HG03135 (cell line): ENCODE results near the gene PIEZO1.
"Not testable (repeated sequence)": the region's sequence is repeated elsewhere in the genome, so short reads cannot be mapped to it uniquely, and the experiment has no call there.

Source experiments
- ATAC-seq: cut with Tn5 transposase; IDR thresholded peaks from one replicate; pipeline ENCODE4 v1.9.1; 2021; ENCODE audit warnings: mild to moderate bottlenecking, moderate library complexity; ENCODE audit not compliant: unreplicated experiment

Gene PIEZO1

DNA sequence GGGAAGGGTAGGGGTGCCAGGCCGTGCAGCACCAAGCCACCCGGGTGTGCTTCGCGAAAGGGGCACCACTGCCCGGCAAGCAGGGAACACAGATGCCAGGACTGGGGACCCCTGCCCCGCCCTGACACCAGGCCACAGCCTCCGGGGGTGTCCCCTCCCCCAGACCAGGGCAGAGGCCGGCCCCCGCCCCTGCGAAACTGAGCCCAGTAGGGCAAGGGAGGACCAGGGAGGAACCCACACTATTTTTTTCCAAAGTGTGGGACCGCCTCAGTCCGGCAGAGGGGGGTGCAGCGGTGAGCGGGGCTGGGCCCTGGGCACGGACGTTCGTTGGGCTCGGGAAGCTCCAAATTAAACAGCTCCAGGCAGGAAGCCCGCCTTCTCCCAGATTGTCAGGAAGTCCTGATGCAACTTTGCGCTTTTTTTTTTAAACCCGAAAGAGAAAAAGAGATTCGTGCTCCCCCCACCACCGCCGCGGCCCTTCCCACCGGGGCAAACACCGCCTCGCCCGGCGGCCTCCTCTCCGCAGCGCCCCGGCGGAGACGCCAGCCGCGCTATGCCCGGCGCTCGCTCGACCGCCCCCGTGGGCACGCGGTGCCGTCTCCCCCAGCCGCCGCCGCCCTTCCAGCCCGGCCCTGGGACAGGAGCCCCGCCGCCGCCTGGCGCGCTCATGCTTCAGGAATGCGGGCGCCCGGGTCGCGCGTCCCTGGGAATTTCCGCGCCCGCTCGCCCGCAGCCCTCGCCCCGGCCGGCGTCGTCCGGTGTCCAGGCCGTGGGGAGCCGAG lies 755 bp downstream of the PIEZO1 start:
- no peak for ATAC-seq

DNA sequence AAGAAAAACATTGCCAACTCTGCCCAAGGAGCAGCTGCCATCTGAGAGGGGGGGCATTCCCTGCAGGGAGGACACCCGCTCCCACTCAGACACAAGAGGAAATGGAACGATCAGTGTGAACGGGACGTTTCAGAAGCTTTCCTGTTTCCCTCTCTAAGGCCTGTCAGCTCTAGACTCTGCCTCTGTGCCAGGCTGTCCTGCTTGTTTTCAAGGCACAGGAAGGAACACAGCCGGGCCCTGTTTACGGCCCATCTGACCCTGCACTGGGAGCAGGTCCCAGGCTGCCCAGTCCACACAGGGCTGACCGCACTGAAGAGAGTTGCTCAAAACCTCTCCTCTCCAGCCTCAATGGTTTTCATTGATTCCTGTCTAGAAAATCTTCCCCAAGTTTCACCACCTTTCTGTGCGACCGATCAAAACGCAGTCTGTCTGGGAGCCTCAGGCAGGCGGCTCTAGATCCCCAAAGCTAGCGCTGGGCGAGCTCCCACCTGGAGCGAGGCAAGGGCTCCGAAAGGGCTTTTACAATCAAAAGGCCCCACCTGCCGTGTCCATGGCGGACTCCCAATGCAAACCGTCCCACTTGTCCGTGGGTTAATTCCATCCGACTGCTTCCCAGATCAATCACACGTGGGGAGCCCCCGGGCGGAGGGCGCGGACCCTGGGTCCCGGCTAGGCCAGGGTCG lies 1.5 kb downstream of the PIEZO1 start:
- no peak for ATAC-seq

DNA sequence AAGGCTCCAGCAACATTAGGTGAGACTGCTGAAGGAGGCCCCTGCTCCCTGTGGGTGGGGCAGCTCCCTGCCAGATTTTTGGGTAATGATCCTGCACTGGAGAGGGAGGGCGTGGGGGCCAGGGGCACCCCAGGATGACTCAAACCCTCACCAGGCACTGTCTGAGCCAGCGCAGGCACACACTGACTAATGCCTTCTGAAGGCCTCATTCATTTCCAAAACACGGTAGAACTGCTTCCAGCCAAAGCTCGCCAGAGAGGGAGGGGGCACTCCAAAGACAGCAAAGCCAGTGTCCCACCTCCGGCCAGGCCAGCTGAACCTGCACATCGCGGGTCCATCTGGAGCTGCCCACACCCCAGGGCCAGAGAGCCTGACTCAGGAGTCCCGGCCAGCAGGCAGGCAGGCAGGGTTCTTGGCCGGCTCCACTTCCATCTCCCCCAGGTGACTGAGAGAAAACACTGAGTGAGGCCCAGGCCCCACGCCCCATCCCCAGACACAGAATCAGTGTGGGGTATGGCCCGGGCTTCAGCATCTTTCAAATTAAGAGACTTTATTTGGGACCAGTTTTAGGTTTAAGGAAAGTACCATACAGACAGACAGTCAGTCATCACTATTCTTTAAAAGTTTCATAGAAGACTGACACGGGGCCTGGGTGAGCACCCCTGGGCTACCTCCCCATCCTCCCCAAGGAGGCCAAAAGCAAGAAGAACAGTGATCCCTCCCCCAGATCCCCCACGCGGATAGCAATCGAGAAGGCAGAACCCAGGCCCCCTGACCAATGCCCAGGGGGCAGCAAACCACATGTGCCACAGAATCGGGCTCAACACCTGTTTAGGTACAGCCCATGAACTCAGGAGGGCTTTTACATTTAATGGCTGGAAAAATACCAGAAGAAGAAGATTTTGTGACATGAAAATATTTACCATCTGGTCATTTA lies 2.3 kb downstream of the PIEZO1 start:
- no peak for ATAC-seq

DNA sequence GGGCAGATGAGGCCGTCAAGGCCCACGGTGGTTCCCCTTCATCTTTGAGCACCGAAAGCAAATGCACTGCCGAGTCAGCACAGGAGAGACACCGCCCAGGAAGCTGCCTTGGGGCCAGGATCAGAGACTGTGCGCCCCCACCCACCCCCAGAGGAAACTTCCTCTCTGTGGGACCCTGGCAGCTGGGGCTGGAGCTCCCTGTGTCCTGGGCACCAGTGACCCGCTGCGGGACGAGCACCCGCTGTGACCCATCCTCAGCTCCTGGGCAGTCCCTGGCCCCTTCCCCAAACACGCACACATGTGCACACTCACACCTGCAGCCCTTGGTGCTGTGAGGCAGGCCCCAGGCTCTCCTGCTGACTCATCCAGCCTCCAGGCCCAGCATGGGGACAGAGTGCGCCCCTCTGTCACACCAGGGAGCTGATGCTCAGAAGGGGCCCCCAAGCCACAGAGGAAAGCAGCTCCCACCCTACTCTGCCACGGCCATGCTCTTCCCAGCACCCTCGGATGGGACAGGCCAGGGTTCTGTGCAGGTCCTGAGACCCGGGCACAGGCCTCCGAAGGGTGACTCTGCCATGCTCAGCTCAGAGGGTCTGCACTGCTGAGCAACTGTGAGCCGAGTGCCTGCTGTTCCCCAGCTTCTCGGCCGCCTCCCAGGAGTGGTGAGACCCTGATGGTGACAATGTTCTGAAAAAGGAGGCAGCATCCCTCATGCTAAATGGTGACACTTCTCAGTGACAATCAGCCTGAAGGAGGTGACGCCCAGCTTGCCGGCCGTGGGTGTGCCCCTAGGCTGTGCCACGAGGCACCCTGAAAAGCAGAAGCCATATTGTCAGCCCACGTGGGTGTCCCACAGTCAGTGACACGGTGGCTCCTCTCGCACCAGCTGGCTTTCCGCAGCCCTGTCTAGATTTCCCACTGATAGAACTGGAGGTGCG lies 3.6 kb downstream of the PIEZO1 start:
- ATAC-seq: no peak

DNA sequence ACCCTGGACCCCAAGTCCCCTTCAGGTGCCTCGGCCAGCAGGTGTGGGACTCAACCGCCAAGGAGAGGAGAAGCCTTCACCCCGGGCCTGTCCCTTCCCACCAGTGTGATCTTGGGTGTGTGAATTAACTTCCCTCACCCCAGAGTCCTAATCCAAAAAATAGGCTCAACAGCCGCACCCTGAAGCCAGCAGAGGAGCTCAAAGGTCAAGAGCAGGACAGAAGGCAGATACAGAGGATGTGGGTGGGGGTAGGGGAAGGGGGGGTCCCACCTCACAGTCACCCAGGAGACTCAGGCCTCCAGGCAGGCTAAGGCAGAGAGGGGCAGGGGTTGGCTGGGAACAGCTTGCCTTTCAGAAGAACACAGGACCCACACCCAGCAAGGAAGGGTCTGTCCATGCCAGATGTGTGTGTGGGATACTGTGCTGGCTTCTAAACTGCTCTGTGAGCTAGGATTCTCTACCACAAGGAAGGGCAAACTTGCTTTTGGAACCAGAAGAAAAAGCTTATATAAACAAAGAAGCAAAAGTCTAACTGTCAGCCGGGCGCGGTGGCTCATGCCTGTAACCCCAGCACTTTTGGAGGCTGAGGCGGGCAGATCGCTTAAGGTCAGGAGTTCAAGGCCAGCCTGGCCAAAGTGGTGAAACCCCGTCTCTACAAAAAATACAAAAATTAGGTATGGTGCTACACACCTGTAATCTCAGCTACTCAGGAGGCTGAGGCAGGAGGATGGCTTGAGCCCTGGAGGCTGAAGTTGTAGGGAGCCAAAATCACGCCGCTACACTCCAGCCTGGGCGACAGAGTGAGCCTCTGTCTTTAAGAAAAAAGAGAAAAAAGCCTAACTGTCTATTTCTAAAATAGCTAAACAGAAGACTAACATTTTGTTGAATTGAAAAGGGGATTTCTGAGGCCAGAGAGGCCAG lies 4.6 kb downstream of the PIEZO1 start:
- ATAC-seq: no peak

DNA sequence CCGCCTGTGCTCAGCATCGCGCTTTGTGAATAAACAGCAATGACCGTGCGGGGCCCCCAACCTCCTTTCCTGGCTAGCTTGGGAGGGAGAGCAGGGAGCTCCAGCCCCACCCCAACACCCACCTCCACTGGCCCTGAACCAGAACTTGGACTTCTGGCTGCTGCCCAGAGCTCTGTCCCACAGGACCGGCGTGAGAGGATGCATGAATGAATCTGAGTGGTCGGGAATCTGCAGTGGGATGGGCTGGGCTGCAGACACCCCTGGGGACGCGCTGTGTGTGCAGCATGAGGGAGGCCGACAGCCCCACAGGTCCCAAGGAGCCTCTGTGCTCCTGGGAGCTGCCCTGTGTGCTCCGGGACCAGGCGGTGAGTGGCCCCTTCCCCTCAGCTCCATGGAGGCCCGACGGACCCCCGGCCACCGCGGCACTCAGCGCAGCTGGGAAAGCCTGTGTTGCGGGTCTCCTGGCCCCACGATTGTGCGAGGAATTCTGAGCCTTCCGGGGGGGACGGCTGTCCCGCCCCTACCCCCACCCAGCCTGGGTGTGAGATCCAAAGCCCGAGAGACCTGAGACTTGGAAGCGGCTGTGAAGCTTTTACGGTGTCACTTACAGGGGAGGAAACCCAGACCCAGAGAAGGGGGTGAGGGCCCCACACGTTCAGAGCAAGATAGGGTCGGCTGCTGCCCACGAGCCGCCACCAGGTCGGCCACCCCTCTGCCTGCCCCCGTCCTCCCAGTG lies 5.4 kb downstream of the PIEZO1 start:
- no peak for ATAC-seq

DNA sequence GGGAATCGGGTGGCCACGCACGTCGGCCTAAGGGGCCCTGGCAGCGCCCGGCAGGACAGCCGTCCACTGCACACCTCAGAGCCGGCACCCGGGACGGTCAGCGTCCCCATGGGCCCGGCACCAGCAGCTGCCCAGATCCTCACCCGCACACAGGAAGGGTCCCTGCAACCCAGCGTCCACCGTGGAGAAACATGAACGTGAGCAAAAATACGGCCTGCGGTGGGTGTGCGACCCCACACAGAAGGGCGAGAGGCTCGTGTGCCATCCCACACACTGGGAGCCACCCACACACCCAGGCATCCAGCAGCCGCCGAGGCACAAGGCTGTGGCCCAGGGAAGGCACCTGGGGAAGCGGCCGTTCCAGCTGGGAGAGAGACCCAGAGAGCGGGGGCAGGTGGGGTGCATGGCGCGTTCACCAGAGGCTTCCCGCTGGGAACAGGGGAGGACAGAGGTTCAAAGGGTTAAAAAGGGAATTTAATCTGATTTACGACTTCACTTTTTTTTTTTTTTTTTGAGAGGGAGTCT lies 6.4 kb downstream of the PIEZO1 start:
- no peak for ATAC-seq

DNA sequence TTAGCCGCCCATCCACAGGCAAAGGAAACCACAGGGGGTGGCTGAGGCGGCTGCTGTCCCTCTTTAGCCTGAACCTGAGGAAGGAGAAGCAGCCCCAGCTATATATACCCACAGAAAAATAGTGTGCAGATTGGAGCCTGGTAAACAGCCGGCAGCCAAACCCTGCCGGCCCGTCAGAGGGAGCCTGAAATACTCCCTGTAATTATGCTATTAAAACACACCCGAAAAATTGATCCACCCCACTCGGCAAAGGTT lies 6.8 kb downstream of the PIEZO1 start:
- ATAC-seq: no peak

DNA sequence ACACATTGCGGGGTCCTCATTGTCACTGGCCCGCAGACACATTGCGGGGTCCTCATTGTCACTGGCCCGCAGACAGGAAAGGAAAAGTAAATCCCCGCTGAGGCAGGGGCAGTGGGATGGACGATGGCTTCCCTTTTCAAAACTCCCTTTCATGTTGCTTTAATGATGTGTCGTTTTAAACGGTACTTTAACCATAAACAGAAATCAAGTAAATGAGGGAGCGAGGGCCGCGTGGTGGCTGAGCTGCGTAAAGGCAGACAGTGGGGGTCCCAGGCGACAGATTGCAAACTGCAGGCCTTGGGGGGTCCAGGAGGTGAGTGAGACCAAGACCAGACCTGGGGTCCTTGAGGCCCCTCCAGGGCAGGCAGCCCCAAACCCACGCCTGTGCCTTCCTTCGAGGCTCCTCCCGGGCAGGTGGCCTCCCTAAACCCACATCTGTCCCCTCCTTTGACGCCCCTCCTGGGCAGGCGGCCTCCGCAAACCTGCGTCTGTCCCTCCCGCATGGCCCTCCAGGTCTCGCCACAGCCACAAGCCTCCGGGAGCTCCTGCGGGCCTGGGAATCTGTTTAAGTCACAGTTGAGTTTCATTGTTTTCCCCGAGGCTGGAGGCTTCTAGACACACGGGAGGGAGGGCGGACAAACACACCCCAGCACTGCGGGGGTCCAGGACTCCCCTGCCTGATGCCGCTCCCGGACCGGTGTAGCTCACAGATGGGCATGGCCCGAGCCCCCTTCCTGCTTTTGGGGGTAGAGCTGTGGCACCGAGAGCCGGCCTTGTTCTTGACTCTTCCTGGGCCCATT lies 7.3 kb downstream of the PIEZO1 start:
- no peak for ATAC-seq

DNA sequence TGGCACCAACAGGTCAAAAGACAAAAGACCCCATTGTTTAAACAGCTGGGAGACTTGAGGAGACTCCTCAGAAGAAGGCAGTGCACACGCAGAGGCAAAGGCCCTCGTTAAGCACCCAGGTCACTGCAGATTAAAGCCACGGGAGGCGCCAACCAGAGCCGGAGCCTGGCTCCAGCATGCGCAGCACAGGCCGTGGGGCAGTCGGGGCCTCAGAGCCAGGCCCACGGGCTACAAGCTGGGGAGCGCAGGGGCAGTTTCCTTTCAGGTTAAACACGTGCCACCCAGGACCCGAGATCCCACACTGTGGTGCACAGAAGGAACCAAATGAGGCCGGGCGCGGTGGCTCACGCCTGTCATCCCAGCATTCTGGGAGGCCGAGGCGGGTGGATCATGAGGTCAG lies 9.2 kb downstream of the PIEZO1 start:
- no peak for ATAC-seq

DNA sequence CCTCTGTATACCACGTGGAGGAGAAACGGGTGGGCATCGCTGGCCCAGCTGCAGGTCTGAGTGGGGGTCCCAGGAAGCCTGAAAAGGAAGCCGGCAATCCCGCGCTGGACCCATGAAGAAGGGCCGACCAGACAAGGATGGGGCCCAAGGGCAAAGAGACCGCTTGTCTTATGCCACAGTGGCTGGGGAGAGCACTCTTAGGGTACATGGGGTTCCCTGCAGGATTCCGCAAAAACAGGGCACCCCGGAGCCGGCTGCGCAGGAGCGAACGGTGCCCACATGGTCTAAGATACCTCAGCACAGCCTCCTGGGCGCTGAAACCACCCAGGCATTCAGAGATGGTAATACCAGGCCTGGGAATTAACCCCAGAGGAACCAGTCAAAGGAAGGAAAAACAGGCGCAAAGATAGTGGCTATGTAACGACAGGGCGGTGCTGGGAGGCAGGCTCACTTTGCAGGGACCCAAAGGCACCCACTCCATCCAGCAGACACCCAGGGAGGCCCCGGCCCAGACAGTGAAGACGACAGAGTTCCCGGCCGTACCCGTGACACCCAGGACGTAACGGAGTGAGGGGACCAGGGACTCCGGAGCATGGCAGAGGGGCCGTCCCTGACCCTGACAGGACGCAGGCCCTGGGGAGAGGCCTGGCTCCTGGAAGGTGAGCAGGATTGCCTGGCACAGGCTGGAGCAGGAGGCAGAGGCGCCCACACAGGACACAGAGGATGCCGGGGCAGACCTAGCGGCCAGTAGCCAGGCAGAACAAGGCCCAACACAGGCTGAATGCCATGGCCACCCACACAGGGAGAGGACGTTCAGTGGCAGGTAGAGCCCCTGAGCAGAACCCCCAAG lies 10.3 kb downstream of the PIEZO1 start:
- ATAC-seq: no peak

DNA sequence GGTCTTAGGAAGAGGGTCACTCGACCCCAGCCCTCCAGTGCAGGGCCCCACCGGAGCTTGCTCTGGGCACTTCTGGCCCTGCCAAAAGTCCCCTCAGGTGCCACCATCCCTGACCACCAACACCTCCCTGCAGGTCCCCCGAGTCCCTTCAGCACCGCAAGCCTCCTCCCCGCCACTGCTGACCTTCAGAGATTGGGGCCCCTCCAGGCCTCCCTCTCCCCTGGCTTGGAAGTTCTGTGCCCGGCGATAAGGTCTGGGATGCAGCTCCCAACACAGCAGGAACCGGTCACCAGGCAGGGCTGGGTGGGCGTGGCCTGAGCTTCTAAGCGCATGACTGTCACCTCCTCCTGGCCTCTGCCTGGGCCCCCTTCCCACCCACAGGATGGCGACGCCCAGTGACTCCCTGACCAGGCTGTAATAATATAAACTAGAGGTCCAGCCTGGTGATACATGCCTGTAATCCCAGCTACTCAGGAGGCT lies 11.2 kb downstream of the PIEZO1 start:
- no peak for ATAC-seq

DNA sequence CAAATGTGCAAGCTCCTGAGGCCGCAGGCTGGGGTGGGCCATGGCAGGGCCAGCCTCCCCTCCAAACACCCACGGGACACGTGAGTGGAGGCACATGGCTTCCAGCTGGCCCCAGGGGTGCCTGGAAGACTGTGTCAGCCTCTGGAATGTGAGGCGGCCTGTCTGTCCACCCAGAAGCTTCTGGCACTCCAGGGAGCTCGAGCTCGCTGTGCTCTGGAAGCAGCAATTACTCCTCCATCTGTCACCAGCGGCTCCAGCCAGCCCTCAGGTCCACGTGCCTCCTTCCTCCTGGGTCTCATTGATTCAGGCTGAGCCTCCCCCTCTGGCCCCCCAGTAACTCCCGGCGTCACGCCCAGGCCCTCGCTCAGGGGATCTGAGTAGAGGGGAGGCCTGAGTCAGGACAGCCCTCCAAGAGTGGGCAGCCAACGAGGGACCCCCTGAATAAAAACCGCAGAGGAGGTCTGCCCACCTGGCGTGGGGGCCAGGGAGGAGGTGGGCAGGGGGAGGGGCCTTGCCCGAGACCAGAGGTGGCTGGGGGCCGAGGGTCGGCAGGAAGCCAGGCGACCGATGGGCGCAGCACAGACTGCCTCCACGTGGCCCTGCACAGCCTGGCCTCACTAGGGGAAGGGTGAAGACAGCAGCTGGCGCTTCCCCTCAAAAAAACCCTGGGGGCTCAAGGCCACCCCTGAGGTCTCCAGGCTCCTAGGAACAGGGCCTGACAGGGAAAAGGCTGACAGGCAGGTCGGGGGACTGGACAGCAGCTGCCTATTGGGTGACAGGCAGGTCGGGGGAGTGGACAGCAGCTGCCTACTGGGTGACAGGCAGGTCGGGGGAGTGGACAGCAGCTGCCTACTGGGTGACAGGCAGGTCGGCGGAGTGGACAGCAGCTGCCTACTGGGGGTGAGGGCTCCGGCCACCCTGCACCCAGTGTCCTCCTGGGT lies 11.9 kb downstream of the PIEZO1 start:
- ATAC-seq: no peak

DNA sequence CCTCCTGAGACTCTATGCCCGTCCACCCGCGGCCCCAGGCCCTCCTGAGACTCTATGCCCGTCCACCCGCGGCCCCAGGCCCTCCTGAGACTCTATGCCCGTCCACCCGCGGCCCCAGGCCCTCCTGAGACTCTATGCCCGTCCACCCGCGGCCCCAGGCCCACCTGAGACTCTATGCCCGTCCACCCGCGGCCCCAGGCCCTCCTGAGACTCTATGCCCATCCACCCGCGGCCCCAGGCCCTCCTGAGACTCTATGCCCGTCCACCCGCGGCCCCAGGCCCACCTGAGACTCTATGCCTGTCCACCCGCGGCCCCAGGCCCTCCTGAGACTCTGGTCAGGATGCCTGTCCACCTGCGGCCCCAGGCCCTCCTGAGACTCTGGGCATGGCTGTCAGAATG lies 13.2 kb downstream of the PIEZO1 start:
- ATAC-seq: not testable (repeated sequence)

DNA sequence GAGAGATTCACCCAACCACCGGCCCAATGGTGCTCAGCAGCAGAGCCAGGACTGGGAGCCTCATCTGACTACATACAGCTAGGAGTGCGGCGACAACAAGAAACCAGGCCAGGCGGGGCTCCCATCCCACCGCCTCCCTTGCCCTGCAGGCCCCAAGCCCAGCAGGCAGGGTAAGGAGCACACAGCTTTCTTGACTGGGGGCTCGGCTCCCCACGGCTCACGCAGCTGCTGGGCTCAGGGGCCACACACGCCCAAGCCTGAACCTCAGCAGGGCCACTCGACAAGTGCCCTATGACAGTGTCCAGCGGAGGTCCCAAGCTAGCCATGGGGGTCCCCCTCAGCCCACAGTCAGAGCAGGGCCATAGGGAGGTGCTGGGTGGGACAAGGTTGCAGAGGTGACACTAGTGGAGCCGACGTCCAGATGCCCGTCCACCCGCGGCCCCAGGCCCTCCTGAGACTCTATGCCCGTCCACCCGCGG lies 13.7 kb downstream of the PIEZO1 start:
- ATAC-seq: no peak
